Measurements from ENCODE around the gene ROR1.

The ROR1 gene

GRCh38 chr1:63960326-63960725, 186.5 kb downstream of the ROR1 start:
- DNase-seq (ENCODE audit: low read depth): peak; percentile 70
- no peak overlapping the region for H3K4me3 ChIP-seq (ENCODE audit: low read depth, low read length)
- TF ChIP-seq CTCF (conservative IDR thresholded peaks at IDR 0.05; ENCODE audit: low read depth, low read length): no peak

- no peak for TF ChIP-seq CTCF (conservative IDR thresholded peaks at IDR 0.05; ENCODE audit: low read depth, low read length)
- H3K4me3 ChIP-seq (ENCODE audit: low read depth, low read length): no peak overlapping the region
- DNase-seq (ENCODE audit: low read depth): no peak
Observed at GRCh38 chr1:63966016-63966415, 192.2 kb downstream of the ROR1 start.

- TF ChIP-seq CTCF (conservative IDR thresholded peaks at IDR 0.05; ENCODE audit: low read depth, low read length): no peak
- no peak for DNase-seq (ENCODE audit: low read depth)
- no peak overlapping the region for H3K4me3 ChIP-seq (ENCODE audit: low read depth, low read length)
Observed at GRCh38 chr1:63967901-63968300, 194.1 kb downstream of the ROR1 start.

GRCh38 chr1:63968663-63969440, 195.0 kb downstream of the ROR1 start:
- DNase-seq (ENCODE audit: low read depth): peak; percentile 41
- no peak for TF ChIP-seq CTCF (conservative IDR thresholded peaks at IDR 0.05; ENCODE audit: low read depth, low read length)
- no peak overlapping the region for H3K4me3 ChIP-seq (ENCODE audit: low read depth, low read length)

GRCh38 chr1:63969441-63969901, 195.7 kb downstream of the ROR1 start:
- H3K4me3 ChIP-seq (ENCODE audit: low read depth, low read length): no peak overlapping the region
- no peak for DNase-seq (ENCODE audit: low read depth)
- no peak for TF ChIP-seq CTCF (conservative IDR thresholded peaks at IDR 0.05; ENCODE audit: low read depth, low read length)

- no peak overlapping the region for H3K4me3 ChIP-seq (ENCODE audit: low read depth, low read length)
- TF ChIP-seq CTCF (conservative IDR thresholded peaks at IDR 0.05; ENCODE audit: low read depth, low read length): no peak
- DNase-seq (ENCODE audit: low read depth): no peak
Observed at GRCh38 chr1:63971557-63971956, 197.7 kb downstream of the ROR1 start.

GRCh38 chr1:63973005-63973419, 199.2 kb downstream of the ROR1 start:
- H3K4me3 ChIP-seq (ENCODE audit: low read depth, low read length): no peak overlapping the region
- TF ChIP-seq CTCF (conservative IDR thresholded peaks at IDR 0.05; ENCODE audit: low read depth, low read length): no peak
- no peak for DNase-seq (ENCODE audit: low read depth)

Measured in choroid plexus epithelial cell (primary cell).